ENCODE measurements around the gene HTRA3.
A peak's percentile ranks its signal among the peaks of the same experiment; 100 is the strongest.

The HTRA3 gene

GRCh38 chr4:8265171-8265929 is 4.2 kb upstream of the HTRA3 start:
- TF ChIP-seq ZNF274 (IDR thresholded peaks at IDR 0.05; ENCODE audit: low read depth, low read length) (no peak), YY1 (IDR thresholded peaks at IDR 0.05; ENCODE audit: insufficient read depth, insufficient read length) (no peak), SUZ12 (IDR thresholded peaks at IDR 0.05; ENCODE audit: extremely low read depth, insufficient read depth, insufficient read length) (no peak)
- peaks cover 37% of the 10 kb centered on the region for H3K4me1 ChIP-seq (ENCODE audit: insufficient read depth, insufficient read length)

DNA sequence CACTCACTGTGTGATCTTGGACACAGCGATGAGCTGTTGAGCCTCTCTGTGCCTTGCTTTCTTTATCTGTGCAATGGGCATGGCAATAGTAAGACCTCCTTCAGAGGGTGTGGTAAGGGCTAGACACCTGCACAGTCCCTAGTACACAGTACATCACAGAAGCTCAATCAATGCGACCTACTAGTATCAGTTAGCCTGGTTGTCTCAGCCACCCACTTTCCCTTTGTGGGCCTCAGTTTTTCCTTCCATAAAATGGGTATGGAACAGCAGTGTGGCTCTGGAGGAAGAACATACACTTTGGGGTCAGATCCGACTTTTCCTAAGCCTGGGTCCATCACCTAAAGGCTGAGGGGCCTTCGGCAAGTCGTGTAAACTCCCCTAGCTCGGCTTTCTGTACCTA is 3.5 kb upstream of the HTRA3 start:
- Histone ChIP-seq H3K27me3 (ENCODE audit: insufficient read depth, insufficient read length) (peaks cover 20% of the 10 kb centered on the region), H3K9ac (ENCODE audit: insufficient read length, low read depth) (no peak overlapping the region), H3K4me3 (ENCODE audit: insufficient read length, low read depth) (no peak overlapping the region), H3K36me3 (ENCODE audit: insufficient read depth, insufficient read length, low read length) (no peaks in the 10 kb centered on the region), H3K9me3 (ENCODE audit: insufficient read depth, low read length) (no peaks in the 10 kb centered on the region), H3K4me1 (ENCODE audit: insufficient read depth, insufficient read length) (peaks cover 35% of the 10 kb centered on the region)
- DNase-seq (ENCODE audit: low read depth, low spot score), result no peak
- no peak for TF ChIP-seq YY1 (IDR thresholded peaks at IDR 0.05; ENCODE audit: insufficient read depth, insufficient read length)
- TF ChIP-seq SUZ12 (IDR thresholded peaks at IDR 0.05; ENCODE audit: extremely low read depth, insufficient read depth, insufficient read length), result no peak
- TF ChIP-seq ZNF274 (IDR thresholded peaks at IDR 0.05; ENCODE audit: low read depth, low read length), result no peak

More at GRCh38 chr4:8265171-8265929, 4.2 kb upstream of the HTRA3 start:
- no peaks in the 10 kb centered on the region for H3K9me3 ChIP-seq (ENCODE audit: insufficient read depth, low read length)
- H3K36me3 ChIP-seq (ENCODE audit: insufficient read depth, insufficient read length, low read length), result no peaks in the 10 kb centered on the region
- H3K27me3 ChIP-seq (ENCODE audit: insufficient read depth, insufficient read length), result peaks cover 13% of the 10 kb centered on the region
- no peak overlapping the region for H3K4me3 ChIP-seq (ENCODE audit: insufficient read length, low read depth)
- no peak for DNase-seq (ENCODE audit: low read depth, low spot score)
- peak overlapping the region; percentile 13 for H3K9ac ChIP-seq (ENCODE audit: insufficient read length, low read depth)

- no peak for TF ChIP-seq YY1 (IDR thresholded peaks at IDR 0.05; ENCODE audit: insufficient read depth, insufficient read length)
- TF ChIP-seq ZNF274 (IDR thresholded peaks at IDR 0.05; ENCODE audit: low read depth, low read length), result no peak
- no peak for TF ChIP-seq SUZ12 (IDR thresholded peaks at IDR 0.05; ENCODE audit: extremely low read depth, insufficient read depth, insufficient read length)
- no peak for DNase-seq (ENCODE audit: low read depth, low spot score)
- peaks cover 25% of the 10 kb centered on the region for H3K27me3 ChIP-seq (ENCODE audit: insufficient read depth, insufficient read length)
- no peaks in the 10 kb centered on the region for H3K9me3 ChIP-seq (ENCODE audit: insufficient read depth, low read length)
- H3K4me1 ChIP-seq (ENCODE audit: insufficient read depth, insufficient read length), result peaks cover 31% of the 10 kb centered on the region
- no peaks in the 10 kb centered on the region for H3K36me3 ChIP-seq (ENCODE audit: insufficient read depth, insufficient read length, low read length)
- H3K9ac ChIP-seq (ENCODE audit: insufficient read length, low read depth), result no peak overlapping the region
- H3K4me3 ChIP-seq (ENCODE audit: insufficient read length, low read depth), result no peak overlapping the region
These were observed 3.0 kb upstream of the HTRA3 start for GRCh38 chr4:8266508-8266907.

DNA sequence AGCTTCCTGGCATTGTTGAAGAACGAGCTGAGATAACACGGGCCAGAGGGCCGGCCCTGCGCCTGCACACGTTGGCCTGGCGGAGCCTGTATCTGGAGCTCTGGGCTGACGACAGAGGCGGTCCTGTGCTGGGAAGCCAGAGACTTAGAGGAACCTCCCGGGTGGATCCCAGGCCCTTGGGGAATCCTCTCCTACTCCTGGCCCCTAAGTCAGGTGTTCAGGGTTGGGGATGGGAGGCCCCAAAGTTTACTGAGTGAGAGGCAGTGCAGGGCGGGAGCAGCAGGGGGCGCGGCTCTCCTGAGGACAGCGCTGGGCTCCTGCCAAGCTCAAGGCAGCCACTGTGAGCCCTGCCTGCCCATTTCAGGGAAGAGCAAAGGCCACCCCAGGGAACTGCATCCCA is 2.5 kb upstream of the HTRA3 start:
- peaks cover 30% of the 10 kb centered on the region for H3K27me3 ChIP-seq (ENCODE audit: insufficient read depth, insufficient read length)
- H3K36me3 ChIP-seq (ENCODE audit: insufficient read depth, insufficient read length, low read length), result no peaks in the 10 kb centered on the region
- no peak overlapping the region for H3K9ac ChIP-seq (ENCODE audit: insufficient read length, low read depth)
- peak; percentile 32 for DNase-seq (ENCODE audit: low read depth, low spot score)
- no peak overlapping the region for H3K4me3 ChIP-seq (ENCODE audit: insufficient read length, low read depth)
- H3K4me1 ChIP-seq (ENCODE audit: insufficient read depth, insufficient read length), result peaks cover 26% of the 10 kb centered on the region
- no peak for TF ChIP-seq YY1 (IDR thresholded peaks at IDR 0.05; ENCODE audit: insufficient read depth, insufficient read length)
- TF ChIP-seq ZNF274 (IDR thresholded peaks at IDR 0.05; ENCODE audit: low read depth, low read length), result no peak
- no peak for TF ChIP-seq SUZ12 (IDR thresholded peaks at IDR 0.05; ENCODE audit: extremely low read depth, insufficient read depth, insufficient read length)
- H3K9me3 ChIP-seq (ENCODE audit: insufficient read depth, low read length), result no peaks in the 10 kb centered on the region

DNA sequence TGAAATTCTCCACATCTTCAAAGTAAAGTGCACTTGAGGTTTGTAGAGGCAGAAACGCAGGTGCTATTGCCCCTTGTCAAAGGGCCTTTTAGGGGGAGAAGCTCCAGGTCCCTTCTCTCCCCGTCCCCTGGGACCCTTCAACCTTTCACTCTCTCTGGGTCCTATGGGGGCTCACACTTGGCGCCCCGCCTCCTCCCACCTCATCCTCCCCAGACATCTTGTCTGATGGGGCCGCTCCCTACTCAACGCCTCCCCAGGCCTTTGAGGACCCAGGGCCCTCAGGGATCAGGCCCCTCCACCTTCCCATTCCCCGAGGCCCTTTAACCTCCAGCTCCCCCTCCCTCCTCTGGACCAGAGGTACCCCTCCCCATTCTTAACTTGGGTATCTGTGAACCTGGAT is 1.3 kb upstream of the HTRA3 start:
- Histone ChIP-seq H3K4me3 (ENCODE audit: insufficient read length, low read depth) (no peak overlapping the region), H3K36me3 (ENCODE audit: insufficient read depth, insufficient read length, low read length) (no peaks in the 10 kb centered on the region), H3K4me1 (ENCODE audit: insufficient read depth, insufficient read length) (peaks cover 17% of the 10 kb centered on the region), H3K9ac (ENCODE audit: insufficient read length, low read depth) (no peak overlapping the region), H3K9me3 (ENCODE audit: insufficient read depth, low read length) (no peaks in the 10 kb centered on the region), H3K27me3 (ENCODE audit: insufficient read depth, insufficient read length) (peaks cover 35% of the 10 kb centered on the region)
- TF ChIP-seq SUZ12 (IDR thresholded peaks at IDR 0.05; ENCODE audit: extremely low read depth, insufficient read depth, insufficient read length), result no peak
- TF ChIP-seq YY1 (IDR thresholded peaks at IDR 0.05; ENCODE audit: insufficient read depth, insufficient read length), result no peak
- TF ChIP-seq ZNF274 (IDR thresholded peaks at IDR 0.05; ENCODE audit: low read depth, low read length), result no peak
- DNase-seq (ENCODE audit: low read depth, low spot score), result no peak

GRCh38 chr4:8268901-8269534 is 536 bp upstream of the HTRA3 start:
- H3K9ac ChIP-seq (ENCODE audit: insufficient read length, low read depth), result peak overlapping the region; percentile 73

DNA sequence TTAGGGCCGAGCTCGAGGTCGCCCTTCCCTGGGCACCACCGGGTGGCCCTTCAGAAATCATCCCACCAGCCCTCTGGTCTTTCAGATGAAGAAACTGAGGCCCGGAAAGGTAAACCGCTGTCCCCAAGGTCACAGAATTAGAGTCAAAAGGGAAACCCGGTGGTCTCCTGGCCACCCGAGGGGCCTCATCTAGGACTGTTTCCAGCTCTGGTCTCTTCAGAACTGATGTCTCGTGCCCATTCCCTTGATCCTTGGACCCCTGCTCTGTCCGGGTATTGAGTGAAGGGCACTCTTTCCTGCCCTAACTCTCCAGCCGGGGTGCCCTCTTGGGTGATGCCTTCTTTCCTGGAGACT is 841 bp downstream of the HTRA3 start:
- Histone ChIP-seq H3K4me3 (ENCODE audit: insufficient read length, low read depth) (peak overlapping the region; percentile 56), H3K27me3 (ENCODE audit: insufficient read depth, insufficient read length) (peaks cover 35% of the 10 kb centered on the region), H3K9ac (ENCODE audit: insufficient read length, low read depth) (peak overlapping the region; percentile 81), H3K4me1 (ENCODE audit: insufficient read depth, insufficient read length) (peaks cover 20% of the 10 kb centered on the region), H3K36me3 (ENCODE audit: insufficient read depth, insufficient read length, low read length) (no peaks in the 10 kb centered on the region), H3K9me3 (ENCODE audit: insufficient read depth, low read length) (no peaks in the 10 kb centered on the region)
- no peak for DNase-seq (ENCODE audit: low read depth, low spot score)
- TF ChIP-seq SUZ12 (IDR thresholded peaks at IDR 0.05; ENCODE audit: extremely low read depth, insufficient read depth, insufficient read length), result no peak
- TF ChIP-seq YY1 (IDR thresholded peaks at IDR 0.05; ENCODE audit: insufficient read depth, insufficient read length), result no peak
- no peak for TF ChIP-seq ZNF274 (IDR thresholded peaks at IDR 0.05; ENCODE audit: low read depth, low read length)

More at GRCh38 chr4:8268901-8269534, 536 bp upstream of the HTRA3 start:
- Histone ChIP-seq H3K4me3 (ENCODE audit: insufficient read length, low read depth) (peak overlapping the region; percentile 9), H3K27me3 (ENCODE audit: insufficient read depth, insufficient read length) (peaks cover 35% of the 10 kb centered on the region), H3K9me3 (ENCODE audit: insufficient read depth, low read length) (no peaks in the 10 kb centered on the region), H3K36me3 (ENCODE audit: insufficient read depth, insufficient read length, low read length) (no peaks in the 10 kb centered on the region), H3K4me1 (ENCODE audit: insufficient read depth, insufficient read length) (peaks cover 15% of the 10 kb centered on the region)
- no peak for TF ChIP-seq ZNF274 (IDR thresholded peaks at IDR 0.05; ENCODE audit: low read depth, low read length)
- no peak for TF ChIP-seq YY1 (IDR thresholded peaks at IDR 0.05; ENCODE audit: insufficient read depth, insufficient read length)
- no peak for TF ChIP-seq SUZ12 (IDR thresholded peaks at IDR 0.05; ENCODE audit: extremely low read depth, insufficient read depth, insufficient read length)
- DNase-seq (ENCODE audit: low read depth, low spot score), result no peak

Measured in NT2/D1 (cell line).